Hepatocyte (in vitro differentiated cells): ENCODE results near the gene PRR12. TPM values are rescaled to one million over a fixed set of nuclear protein-coding genes. Genes with fewer than 3 reads are reported as not detected.

Experiments
- DNase-seq: peaks from one replicate; pipeline ENCODE4 v3.0.0-alpha.2; 2016; ENCODE audit warnings: low spot score
- H2AFZ ChIP-seq: fragments of 200-600 bp; sonication (generic); 2 replicates; pipeline ENCODE4 v1.6.0; 2016; ENCODE audit warnings: antibody characterized with exemption, mild to moderate bottlenecking
- H3K27ac ChIP-seq: fragments of 200-600 bp; sonication (generic); 2 replicates; pipeline ENCODE4 v1.5.1; 2016; ENCODE audit warnings: mild to moderate bottlenecking
- H3K27me3 ChIP-seq: fragments of 200-600 bp; sonication (generic); 2 replicates; pipeline ENCODE4 v1.6.1; 2016
- H3K36me3 ChIP-seq: fragments of 200-600 bp; sonication (generic); replicated peaks from 2 replicates; pipeline ENCODE4 v1.5.1; 2016; ENCODE audit warnings: low read depth; ENCODE audit not compliant: insufficient read depth
- H3K4me1 ChIP-seq: fragments of 200-600 bp; sonication (generic); 2 replicates; pipeline ENCODE4 v1.5.1; 2016; ENCODE audit warnings: mild to moderate bottlenecking, moderate library complexity; ENCODE audit not compliant: insufficient read depth
- H3K4me2 ChIP-seq: fragments of 200-600 bp; sonication (generic); 2 replicates; pipeline ENCODE4 v1.6.0; 2016
- H3K4me3 ChIP-seq: fragments of 200-600 bp; sonication (generic); 2 replicates; pipeline ENCODE4 v1.5.1; 2016; ENCODE audit warnings: mild to moderate bottlenecking
- H3K79me2 ChIP-seq: fragments of 200-600 bp; sonication (generic); 2 replicates; pipeline ENCODE4 v1.6.0; 2017; ENCODE audit warnings: mild to moderate bottlenecking
- H3K9me2 ChIP-seq: fragments of 200-600 bp; sonication (generic); replicated peaks from 2 replicates; pipeline ENCODE4 v1.6.0; 2017; ENCODE audit warnings: mild to moderate bottlenecking; ENCODE audit not compliant: insufficient read depth
- H3K9me3 ChIP-seq: fragments of 200-600 bp; sonication (generic); 2 replicates; pipeline ENCODE4 v1.5.1; 2016; ENCODE audit warnings: low read depth, mild to moderate bottlenecking
- H4K20me1 ChIP-seq: fragments of 200-600 bp; sonication (generic); 2 replicates; pipeline ENCODE4 v1.6.0; 2016; ENCODE audit warnings: mild to moderate bottlenecking; ENCODE audit not compliant: insufficient read depth, poor library complexity, severe bottlenecking
- CTCF ChIP-seq: fragments of 200-600 bp; sonication (generic); IDR thresholded peaks from 2 replicates; pipeline ENCODE4 v1.5.1; 2016; ENCODE audit warnings: antibody characterized with exemption, mild to moderate bottlenecking; ENCODE audit not compliant: poor library complexity
- EZH2 ChIP-seq: fragments of 200-600 bp; sonication (generic); IDR thresholded peaks from 2 replicates; pipeline ENCODE4 v1.6.1; 2016; ENCODE audit warnings: antibody characterized with exemption, mild to moderate bottlenecking, borderline replicate concordance
- EZH2phosphoT487 ChIP-seq: fragments of 200-600 bp; sonication (generic); IDR thresholded peaks from one replicate; pipeline ENCODE4 v1.6.1; 2018; ENCODE audit warnings: antibody characterized with exemption, mild to moderate bottlenecking, low read depth, moderate library complexity; ENCODE audit not compliant: unreplicated experiment, severe bottlenecking
- WGBS: methylation state at CpG from one replicate; pipeline ENCODE4 v1.1.6; 2016; ENCODE audit warnings: low lambda C conversion rate; ENCODE audit errors: missing lambda C conversion rate; 5-methylcytosine and 5-hydroxymethylcytosine counted together
- polyA plus RNA-seq: library from polyadenylated mRNA; unstranded; fragments of >200 nt; fragmentation: Nextera tagmentation; extraction: Ambion mirVana; gene quantifications from 2 replicates; pipeline ENCODE4 v1.2.1, GENCODE V29; 2016
- total RNA-seq: library from RNA; depleted of rRNA; stranded (reverse); fragments of >200 nt; gene quantifications from 2 replicates; pipeline ENCODE4 v1.2.3, GENCODE V29; 2014

The PRR12 gene
- total and polyA plus RNA-seq, 2 experiments from 2014 or later, result 2.7 to 3.7 TPM

- H3K9me2 ChIP-seq, result no peaks in the 10 kb centered on the region
- H3K4me3 ChIP-seq, result no peak overlapping the region
- H4K20me1 ChIP-seq, result no peaks in the 10 kb centered on the region
- H3K36me3 ChIP-seq, result no peaks in the 10 kb centered on the region
- H3K4me2 ChIP-seq, result no peak overlapping the region
- no peaks in the 10 kb centered on the region for H3K27me3 ChIP-seq
- H3K4me1 ChIP-seq, result no peaks in the 10 kb centered on the region
- H3K27ac ChIP-seq, result no peak overlapping the region
- TF ChIP-seq EZH2 (no peak), CTCF (no peak), EZH2phosphoT487 (no peak)
- H2AFZ ChIP-seq, result no peak overlapping the region
- H3K9me3 ChIP-seq, result no peaks in the 10 kb centered on the region
- WGBS, result 92% methylated on average over 17 of the region's 17 CpGs
- H3K79me2 ChIP-seq, result no peaks in the 10 kb centered on the region
- DNase-seq, result no peak
These were observed 65.6 kb downstream of the PRR12 start for GRCh38 chr19:49656456-49657109.

- no peak for DNase-seq
- no peaks in the 10 kb centered on the region for H4K20me1 ChIP-seq
- TF ChIP-seq EZH2phosphoT487 (no peak), CTCF (no peak), EZH2 (no peak)
- no peaks in the 10 kb centered on the region for H3K36me3 ChIP-seq
- WGBS, result 95% methylated on average over 22 of the region's 22 CpGs
- no peaks in the 10 kb centered on the region for H3K79me2 ChIP-seq
- H3K27me3 ChIP-seq, result no peaks in the 10 kb centered on the region
- H3K9me2 ChIP-seq, result no peaks in the 10 kb centered on the region
- no peak overlapping the region for H3K4me3 ChIP-seq
- no peaks in the 10 kb centered on the region for H3K9me3 ChIP-seq
- no peak overlapping the region for H3K27ac ChIP-seq
- no peak overlapping the region for H2AFZ ChIP-seq
- no peaks in the 10 kb centered on the region for H3K4me1 ChIP-seq
- no peak overlapping the region for H3K4me2 ChIP-seq
These were observed 66.6 kb downstream of the PRR12 start for GRCh38 chr19:49657493-49658138.

GRCh38 chr19:49658139-49658517 is 67.1 kb downstream of the PRR12 start:
- H2AFZ ChIP-seq, result no peak overlapping the region
- no peaks in the 10 kb centered on the region for H4K20me1 ChIP-seq
- no peak for DNase-seq
- H3K79me2 ChIP-seq, result peaks cover 1% of the 10 kb centered on the region
- WGBS, result 96% methylated on average over 10 of the region's 15 CpGs
- TF ChIP-seq CTCF (no peak), EZH2phosphoT487 (no peak), EZH2 (no peak)
- no peaks in the 10 kb centered on the region for H3K4me1 ChIP-seq
- no peaks in the 10 kb centered on the region for H3K36me3 ChIP-seq
- no peaks in the 10 kb centered on the region for H3K9me3 ChIP-seq
- H3K9me2 ChIP-seq, result no peaks in the 10 kb centered on the region
- H3K27ac ChIP-seq, result no peak overlapping the region
- no peak overlapping the region for H3K4me3 ChIP-seq
- H3K27me3 ChIP-seq, result no peaks in the 10 kb centered on the region
- H3K4me2 ChIP-seq, result no peak overlapping the region
